A549 (cell line): ENCODE data around the gene ADAMTS12.

Source experiments
- CBX2 ChIP-seq: fragments of 200-600 bp; sonication (generic); IDR thresholded peaks from 2 replicates; pipeline ENCODE4 v1.6.1; 2016; ENCODE audit warnings: low read depth, mild to moderate bottlenecking, borderline replicate concordance
- CHD4 ChIP-seq: fragments of 200-600 bp; sonication (generic); IDR thresholded peaks from 2 replicates; pipeline ENCODE4 v1.6.1; 2016; ENCODE audit warnings: antibody characterized with exemption, mild to moderate bottlenecking, borderline replicate concordance
- CTCF ChIP-seq: fragments of >200 bp; sonication (Bioruptor Twin); formaldehyde crosslinking; IDR thresholded peaks from 3 replicates; pipeline ENCODE4 v1.5.1; 2016
- EHF ChIP-seq: fragments of 250-450 bp; sonication (Bioruptor Pico); IDR thresholded peaks from 2 replicates; pipeline ENCODE4 v1.5.0; 2020; ENCODE audit warnings: mild to moderate bottlenecking
- EHMT2 ChIP-seq: fragments of 200-600 bp; sonication (generic); IDR thresholded peaks from 2 replicates; pipeline ENCODE4 v1.6.1; 2016; ENCODE audit warnings: antibody characterized with exemption, low read depth, mild to moderate bottlenecking, moderate library complexity
- HOXB5 ChIP-seq: fragments of 250-450 bp; sonication (Bioruptor Pico); IDR thresholded peaks from 2 replicates; pipeline ENCODE4 v1.5.0; 2020; ENCODE audit warnings: mild to moderate bottlenecking, moderate library complexity
- JUN ChIP-seq, 2 experiments: fragments of >200 bp; sonication (Bioruptor Twin); formaldehyde crosslinking; IDR thresholded peaks; 2 replicates in 1 of 2; 3 replicates in 1 of 2; pipeline ENCODE4 v1.6.1; 2016 to 2017
- MAFK ChIP-seq: fragments of 450-650 bp; IDR thresholded peaks from 2 replicates; pipeline ENCODE4 v1.6.1; 2014; ENCODE audit not compliant: partially characterized antibody
- POLR2A ChIP-seq: IDR thresholded peaks from 2 replicates; pipeline ENCODE4 v1.6.1; 2012; ENCODE audit warnings: mild to moderate bottlenecking, low read length
- SMC3 ChIP-seq: fragments of >200 bp; sonication (Bioruptor Twin); formaldehyde crosslinking; IDR thresholded peaks from 3 replicates; pipeline ENCODE4 v1.6.1; 2018; ENCODE audit warnings: inconsistent platforms
- TF ChIP-seq, protein P1 (sequence below): IDR thresholded peaks from 2 replicates; pipeline ENCODE4 v1.6.1; 2012

DNA sequence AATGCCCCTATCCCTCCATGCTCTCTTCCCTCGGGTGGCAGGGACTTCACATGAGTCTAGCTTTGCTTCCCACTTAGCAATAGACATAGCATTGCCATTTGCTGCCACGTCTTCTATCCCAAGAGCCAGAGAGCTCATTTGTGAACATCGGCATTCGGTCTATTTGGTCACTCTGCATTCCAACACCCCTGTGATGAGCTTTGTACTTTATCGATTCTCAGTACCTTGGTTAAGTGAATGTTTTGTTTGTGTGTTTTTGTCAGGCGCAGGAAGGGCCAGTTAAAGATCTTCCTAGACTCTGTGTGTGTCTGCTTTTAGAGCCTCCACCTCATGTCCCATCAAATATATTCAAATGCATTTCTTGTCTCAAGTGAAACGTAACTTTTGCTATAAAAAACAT, 309.4 kb downstream of the ADAMTS12 start:
- TF ChIP-seq CTCF (no peak), EHF (no peak), CBX2 (no peak), JUN (IDR thresholded peaks at IDR 0.05) (no peak), CHD4 (no peak), POLR2A (no peak), HOXB5 (CRISPR knock-in tag) (no peak), MAFK (no peak), SMC3 (no peak), EHMT2 (no peak)
- TF ChIP-seq, protein P1, sequence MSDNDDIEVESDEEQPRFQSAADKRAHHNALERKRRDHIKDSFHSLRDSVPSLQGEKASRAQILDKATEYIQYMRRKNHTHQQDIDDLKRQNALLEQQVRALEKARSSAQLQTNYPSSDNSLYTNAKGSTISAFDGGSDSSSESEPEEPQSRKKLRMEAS = no peak
